Lung (tissue), 12 donors: ENCODE data around the gene NECAB3. TPM values are rescaled to one million over a fixed set of nuclear protein-coding genes. Genes with fewer than 3 reads are reported as not detected.
A peak's percentile ranks its signal among the peaks of the same experiment; 100 is the strongest.

Source experiments
- ATAC-seq: fragments of 200-7000 bp; cut with Tn5 transposase; one replicate; pipeline ENCODE4 v1.9.1; 2020; ENCODE audit warnings: moderate number of reproducible peaks; ENCODE audit not compliant: insufficient read depth, low FRiP score
- DNase-seq, 3 donors: peaks; one replicate each; pipeline ENCODE4 v3.0.0-alpha.2; 2013 to 2017
- H3K27ac ChIP-seq, 2 donors: one replicate each; pipeline ENCODE4 v1.5.1; 2013; ENCODE audit warnings: mild to moderate bottlenecking in 2 of 2, moderate library complexity in 2 of 2, control low read depth in 1 of 2, inconsistent platforms in 1 of 2, low read depth in 1 of 2, low read length in 1 of 2
- H3K27me3 ChIP-seq, 3 donors: one replicate each; pipeline ENCODE4 v1.5.1; 2013; ENCODE audit warnings: low read length in 2 of 3; ENCODE audit not compliant: control insufficient read depth in 3 of 3, insufficient read depth in 3 of 3
- H3K36me3 ChIP-seq, 4 donors: one replicate each; pipeline ENCODE4 v1.5.1; 2013; ENCODE audit warnings: low read length in 4 of 4, mild to moderate bottlenecking in 1 of 4, moderate library complexity in 1 of 4; ENCODE audit not compliant: control insufficient read depth in 4 of 4, insufficient read depth in 4 of 4
- H3K4me1 ChIP-seq, 5 donors: one replicate each; pipeline ENCODE4 v1.5.1; 2013; ENCODE audit warnings: low read length in 5 of 5, mild to moderate bottlenecking in 2 of 5, moderate library complexity in 1 of 5; ENCODE audit not compliant: control insufficient read depth in 5 of 5, insufficient read depth in 5 of 5
- H3K4me3 ChIP-seq: one replicate; pipeline ENCODE4 v1.5.1; 2013; ENCODE audit warnings: mild to moderate bottlenecking, control low read depth, moderate library complexity
- H3K9ac ChIP-seq, 2 donors: one replicate each; pipeline ENCODE4 v1.5.1; 2013; ENCODE audit warnings: low read length in 2 of 2, control low read depth in 1 of 2; ENCODE audit not compliant: insufficient read depth in 1 of 2
- H3K9me3 ChIP-seq, 4 donors: one replicate each; pipeline ENCODE4 v1.5.1; 2013; ENCODE audit warnings: low read length in 3 of 4, mild to moderate bottlenecking in 1 of 4, moderate library complexity in 1 of 4; ENCODE audit not compliant: control insufficient read depth in 4 of 4, insufficient read depth in 3 of 4
- CTCF ChIP-seq: IDR thresholded peaks from 2 replicates; pipeline ENCODE4 v1.5.1; 2012; ENCODE audit warnings: mild to moderate bottlenecking; ENCODE audit errors: control extremely low read depth, extremely low read depth
- WGBS, 2 donors: extraction: QIAGEN DNeasy Blood & Tissue Kit; methylation state at CpG; one replicate each; pipeline ENCODE4 v1.1.7; 2013; 5-methylcytosine and 5-hydroxymethylcytosine counted together
- polyA plus RNA-seq, 2 donors: library from polyadenylated mRNA; stranded (reverse); fragments of 200-250 nt; gene quantifications; one replicate each; pipeline ENCODE4 v1.2.1, GENCODE V29; 2013
- total RNA-seq, 2 donors: library from RNA; depleted of rRNA in 1 of 2; stranded (reverse); fragments of >200 nt in 1 of 2; gene quantifications; one replicate each; pipeline ENCODE4 v1.2.1, GENCODE V29; 2014 to 2021
- donor health status: control.
- donor health status: control.
- donor health status: Bipolar disorder and iron deficiency.
- donor health status: healthy.
- donor health status: DM: yes; HTN: yes; CAD: no.

The NECAB3 gene
- total and polyA plus RNA-seq, 4 donors, result 21.2 to 127 (median 72.2) TPM

GRCh38 chr20:33675136-33675959 is 1.1 kb upstream of the NECAB3 start:
- H3K27ac ChIP-seq, result peak overlapping the region in 1 of 2 donors; percentile 87
- peaks cover 0 to 40% (median 13%) of the 10 kb centered on the region in 5 donors for H3K4me1 ChIP-seq
- H3K9me3 ChIP-seq, result no peaks in the 10 kb centered on the region
- DNase-seq (peak in 1 of 3 donors; percentile 46), ATAC-seq (no peak)
- no peak overlapping the region for H3K4me3 ChIP-seq
- no peaks in the 10 kb centered on the region for H3K27me3 ChIP-seq
- H3K9ac ChIP-seq, result peak overlapping the region in 1 of 2 donors; percentile 19
- WGBS, 2 donors, result 52 to 69% methylated on average over 16 of the region's 16 CpGs
- TF ChIP-seq CTCF, result no peak
- H3K36me3 ChIP-seq, result peaks cover 0 to 6% (median under 1%) of the 10 kb centered on the region in 4 donors

GRCh38 chr20:33673410-33674293 is 576 bp downstream of the NECAB3 start:
- Histone ChIP-seq H3K36me3 (peaks cover 0 to 6% (median 4%) of the 10 kb centered on the region in 4 donors), H3K27me3 (no peaks in the 10 kb centered on the region), H3K9me3 (no peaks in the 10 kb centered on the region), H3K4me3 (peak overlapping the region; percentile 49), H3K4me1 (peaks cover 0 to 40% (median 13%) of the 10 kb centered on the region in 5 donors), H3K27ac (peak overlapping the region; percentile 63 to 72), H3K9ac (peak overlapping the region; percentile 52 to 56)
- ATAC-seq, result no peak
- peak in 1 of 3 donors; percentile 34 for DNase-seq
- TF ChIP-seq CTCF, result no peak
- 20 to 34% methylated on average over 20 to 29 of the region's 29 CpGs for WGBS, 2 donors

- Histone ChIP-seq H3K9me3 (no peaks in the 10 kb centered on the region), H3K27ac (peak overlapping the region; percentile 63 to 72), H3K4me1 (peaks cover 0 to 43% (median 13%) of the 10 kb centered on the region in 5 donors), H3K4me3 (peak overlapping the region; percentile 29), H3K9ac (no peak overlapping the region), H3K36me3 (peaks cover 0 to 6% (median 4%) of the 10 kb centered on the region in 4 donors), H3K27me3 (no peaks in the 10 kb centered on the region)
- WGBS, 2 donors, result 71 to 90% methylated on average over 4 of the region's 4 CpGs
- ATAC-seq (no peak), DNase-seq (no peak)
- no peak for TF ChIP-seq CTCF
Measured at GRCh38 chr20:33673114-33673409, 1.2 kb downstream of the NECAB3 start.
